Measurements from ENCODE around the gene GRP.
A peak's percentile ranks its signal among the peaks of the same experiment; 100 is the strongest.
"Not testable (repeated sequence)": the region's sequence is repeated elsewhere in the genome, so short reads cannot be mapped to it uniquely, and the experiment has no call there.

Gene GRP

DNA sequence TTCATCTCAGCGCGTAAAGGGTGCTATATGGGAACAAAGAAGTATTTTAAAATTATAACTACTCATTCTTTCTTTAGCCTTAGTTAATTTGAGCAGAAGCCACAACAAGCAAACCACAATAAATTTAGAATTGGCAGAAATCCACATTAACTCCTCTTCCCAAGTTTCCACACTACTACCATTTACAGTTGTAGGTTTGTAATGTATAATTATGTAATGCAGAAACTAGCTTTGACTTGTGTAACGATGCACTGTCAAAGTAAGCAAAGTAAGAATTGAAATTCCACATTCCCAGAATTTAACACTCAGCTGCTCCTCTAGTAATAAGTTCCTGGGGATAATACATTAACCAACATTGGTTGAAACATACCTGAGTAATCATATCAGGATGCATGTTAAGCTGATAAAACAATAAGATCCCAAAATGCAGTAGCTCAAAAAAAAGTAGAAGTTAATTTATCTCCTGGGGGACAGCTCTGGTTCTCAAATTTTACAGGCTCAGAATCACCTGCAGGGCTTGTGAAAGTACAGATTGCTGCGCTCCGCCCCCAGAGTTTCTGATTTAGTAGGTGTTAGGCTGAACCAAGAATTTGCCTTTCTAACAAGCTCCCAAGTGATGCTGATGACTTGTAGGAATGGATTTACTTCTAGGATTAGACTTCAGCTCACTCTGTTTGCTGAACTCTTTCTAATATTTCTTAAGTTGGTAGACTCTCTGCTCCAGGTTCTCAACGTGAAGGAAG, 9.9 kb downstream of the GRP start:
- no peak for DNase-seq

GRCh38 chr18:59231114-59231513, 11.2 kb downstream of the GRP start:
- DNase-seq: no peak

DNA sequence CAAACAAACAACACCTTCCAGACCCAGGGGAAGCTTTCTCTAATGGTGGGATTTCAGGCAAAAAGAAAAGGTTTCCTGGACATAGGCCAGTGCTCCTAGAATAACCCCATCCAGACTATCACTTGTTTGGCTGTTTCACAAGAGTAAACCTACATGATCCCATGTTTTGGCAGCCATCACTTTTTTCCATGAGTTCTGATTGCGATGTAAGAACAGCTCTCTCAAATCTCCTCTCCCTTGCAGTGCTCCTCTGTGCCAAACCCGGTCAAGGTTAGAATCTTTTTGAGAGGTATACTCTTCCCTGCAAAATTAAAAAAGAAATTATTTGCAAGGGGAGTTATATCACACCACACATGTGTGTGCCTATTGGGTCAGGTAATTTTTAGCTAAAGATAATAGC, 11.9 kb downstream of the GRP start:
- no peak for DNase-seq

- DNase-seq: peak in 1 of 2 experiments; percentile 7
These were observed 12.5 kb downstream of the GRP start for GRCh38 chr18:59232309-59233016.

- DNase-seq: no peak
These were observed 13.1 kb downstream of the GRP start for GRCh38 chr18:59233017-59233410.

DNA sequence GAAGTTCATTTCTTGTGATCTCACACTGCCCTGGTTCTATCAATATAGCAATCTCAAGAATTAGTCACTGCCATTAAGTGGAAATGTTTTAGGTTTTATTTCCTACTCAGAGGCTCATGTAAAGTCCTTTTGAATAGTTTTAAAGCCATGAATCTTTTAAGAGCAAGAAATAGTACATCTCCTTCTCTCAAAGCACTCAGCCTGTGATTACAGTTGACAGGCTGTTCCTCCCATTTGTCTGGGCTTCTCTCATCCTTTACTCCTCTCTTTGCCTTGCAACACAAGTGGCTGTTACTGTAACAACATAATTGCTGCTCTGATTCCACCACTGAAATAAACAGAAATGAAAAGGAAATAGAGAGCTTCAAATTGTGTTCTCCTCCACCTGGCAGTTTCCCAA, 18.4 kb downstream of the GRP start:
- peak in 1 of 2 experiments; percentile 48 for DNase-seq

DNA sequence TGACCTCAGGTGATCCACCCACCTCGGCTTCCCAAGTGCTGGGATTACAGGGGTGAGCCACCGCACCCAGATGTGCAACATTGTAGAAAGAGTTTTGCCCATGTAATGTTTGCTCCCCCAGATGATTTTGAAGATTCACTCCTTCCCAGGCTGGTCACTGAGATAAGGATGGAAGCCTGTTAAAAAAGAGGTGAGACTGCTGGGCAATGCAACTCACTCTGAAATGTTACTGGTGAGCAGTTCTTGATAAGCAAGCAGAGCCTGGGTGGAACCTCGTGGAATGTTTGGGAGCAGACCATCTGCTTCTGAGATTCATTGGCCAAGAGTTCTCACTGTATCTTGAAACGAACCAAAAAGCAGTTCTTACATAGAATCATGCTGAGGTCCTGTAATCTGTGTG, 19.7 kb downstream of the GRP start:
- no peak for DNase-seq

GRCh38 chr18:59242906-59243305, 22.9 kb downstream of the GRP start:
- no peak for DNase-seq

GRCh38 chr18:59246796-59247195, 26.8 kb downstream of the GRP start:
- DNase-seq: no peak

DNA sequence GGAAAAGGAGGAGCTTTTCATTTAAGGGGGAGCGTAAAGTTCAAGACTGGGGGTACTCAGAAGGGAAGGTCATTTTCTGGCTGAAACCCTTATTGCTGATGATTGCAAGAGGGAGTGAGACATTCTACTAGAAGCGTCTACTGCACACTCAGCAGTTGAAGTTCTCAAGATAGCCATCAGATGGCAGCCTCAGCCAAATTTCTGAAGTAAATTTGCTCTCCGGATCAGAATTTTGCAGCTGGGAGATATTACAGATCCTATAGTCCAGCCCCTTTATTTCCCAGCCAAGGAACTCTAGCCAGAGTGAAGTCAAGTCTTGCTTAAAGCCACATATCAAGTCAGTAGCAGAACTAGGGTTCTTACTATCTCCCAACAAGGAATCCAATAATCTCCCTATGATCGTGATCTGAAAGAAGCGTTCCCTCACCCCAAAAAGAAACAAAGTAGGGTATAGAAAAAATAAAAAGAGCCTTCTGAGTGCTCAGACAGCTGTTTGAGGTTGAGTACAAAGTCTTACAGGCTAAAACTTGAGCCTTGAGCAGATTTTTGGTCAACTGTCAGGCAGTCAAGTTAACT, 29.3 kb downstream of the GRP start:
- DNase-seq: peak; percentile 65 to 85

DNA sequence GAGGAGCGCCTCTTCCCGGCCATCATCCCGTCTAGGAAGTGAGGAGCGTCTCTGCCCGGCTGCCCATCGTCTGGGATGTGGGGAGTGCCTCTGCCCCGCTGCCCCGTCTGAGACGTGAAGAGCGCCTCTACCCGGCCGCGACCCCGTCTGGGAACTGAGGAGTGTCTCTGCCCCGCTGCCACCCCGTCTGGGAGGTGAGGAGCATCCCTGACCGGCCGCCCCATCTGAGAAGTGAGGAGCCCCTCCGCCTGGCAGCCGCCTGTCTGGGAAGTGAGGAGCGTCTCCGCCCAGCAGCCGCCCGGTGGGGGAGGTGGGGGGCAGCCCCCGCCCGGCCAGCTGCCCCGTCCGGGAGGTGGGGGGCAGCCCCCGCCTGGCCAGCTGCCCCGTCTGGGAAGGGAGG, 35.5 kb downstream of the GRP start:
- DNase-seq: not testable (repeated sequence)

DNA sequence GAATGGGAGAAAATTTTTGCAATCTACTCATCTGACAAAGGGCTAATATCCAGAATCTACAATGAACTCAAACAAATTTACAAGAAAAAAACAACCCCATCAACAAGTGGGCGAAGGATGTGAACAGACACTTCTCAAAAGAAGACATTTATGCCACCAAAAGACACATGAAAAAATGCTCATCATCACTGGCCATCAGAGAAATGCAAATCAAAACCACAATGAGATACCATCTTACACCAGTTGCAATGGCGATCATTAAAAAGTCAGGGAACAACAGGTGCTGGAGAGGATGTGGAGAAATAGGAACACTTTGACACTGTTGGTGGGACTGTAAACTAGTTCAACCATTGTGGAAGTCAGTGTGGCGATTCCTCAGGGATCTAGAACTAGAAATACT, 41.9 kb downstream of the GRP start:
- not testable (repeated sequence) for DNase-seq

DNA sequence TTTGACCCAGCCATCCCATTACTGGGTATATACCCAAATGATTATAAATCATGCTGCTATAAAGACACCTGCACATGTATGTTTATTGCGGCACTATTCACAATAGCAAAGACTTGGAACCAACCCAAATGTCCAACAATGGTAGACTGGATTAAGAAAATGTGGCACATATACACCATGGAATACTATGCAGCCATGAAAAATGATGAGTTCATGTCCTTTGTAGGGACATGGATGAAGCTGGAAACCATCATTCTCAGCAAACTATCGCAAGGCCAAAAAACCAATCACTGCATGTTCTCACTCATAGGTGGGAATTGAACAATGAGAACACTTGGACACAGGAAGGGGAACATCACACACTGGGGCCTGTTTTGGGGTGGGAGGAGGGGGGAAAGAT, 42.3 kb downstream of the GRP start:
- not testable (repeated sequence) for DNase-seq

DNA sequence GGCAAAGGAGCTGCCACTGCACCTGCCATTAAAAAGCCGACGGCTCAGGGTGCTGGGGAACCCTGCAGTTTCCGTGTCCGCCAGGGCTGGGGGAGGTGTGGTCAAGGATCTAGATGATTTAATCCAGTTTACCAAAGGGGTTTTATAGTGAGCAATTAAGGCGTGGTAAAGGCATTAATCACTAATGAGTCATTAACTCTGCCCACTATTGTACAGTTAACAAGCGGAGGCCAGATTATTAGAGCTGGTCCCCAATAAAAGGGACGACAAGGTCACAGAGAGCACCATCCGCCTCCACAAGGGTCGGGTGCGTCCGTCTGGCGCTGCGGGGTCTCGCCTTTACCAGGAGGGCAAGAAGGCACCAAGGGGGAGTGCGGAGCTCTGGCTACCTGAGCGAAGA, 43.7 kb downstream of the GRP start:
- peak in 1 of 2 experiments; percentile 1 for DNase-seq

GRCh38 chr18:59264121-59264571, 44.2 kb downstream of the GRP start:
- DNase-seq: no peak

GRCh38 chr18:59264651-59265245, 44.8 kb downstream of the GRP start:
- DNase-seq: peak in 1 of 2 experiments; percentile 32

DNA sequence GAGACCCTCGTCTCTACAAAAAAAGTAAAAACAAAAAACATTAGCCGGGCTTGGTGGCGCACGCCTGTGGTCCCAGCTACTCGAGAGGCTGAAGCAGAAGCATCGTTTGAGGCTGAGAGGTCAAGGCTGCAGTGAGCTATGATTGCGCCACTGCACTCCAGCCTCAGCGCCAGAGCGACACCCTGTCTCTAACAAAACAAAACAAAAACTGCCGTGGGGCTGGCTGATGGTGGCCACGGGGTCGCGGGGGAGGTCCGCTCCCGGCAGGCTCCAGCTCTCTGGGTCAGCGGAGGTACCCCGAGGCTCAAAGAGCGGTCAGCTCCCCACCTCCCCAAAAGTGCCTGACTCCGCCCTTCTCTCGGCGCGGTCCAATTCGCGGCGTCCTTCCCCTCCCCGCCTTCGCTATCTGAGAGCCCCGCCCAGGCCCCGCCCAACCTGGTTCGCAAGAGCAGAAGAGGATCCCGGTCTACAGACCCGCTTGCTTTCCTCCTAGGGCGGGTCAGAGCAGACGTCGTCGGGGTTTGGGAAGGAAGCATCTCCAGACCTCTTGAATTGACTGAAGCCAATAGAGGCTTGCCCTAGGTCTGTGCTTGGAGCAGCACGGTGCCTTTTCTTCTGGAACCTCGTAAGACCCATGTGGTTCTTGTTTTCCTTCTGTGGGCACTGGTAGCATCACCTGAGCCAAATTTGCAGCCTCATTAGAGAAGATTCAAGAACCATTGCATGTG, 45.5 kb downstream of the GRP start:
- DNase-seq: peak; percentile 41 to 49

- DNase-seq: no peak
These were observed 46.0 kb downstream of the GRP start for GRCh38 chr18:59265974-59266369.

- DNase-seq: no peak
These were observed 46.5 kb downstream of the GRP start for GRCh38 chr18:59266459-59266858.

GRCh38 chr18:59266886-59267502, 47.0 kb downstream of the GRP start:
- no peak for DNase-seq

DNA sequence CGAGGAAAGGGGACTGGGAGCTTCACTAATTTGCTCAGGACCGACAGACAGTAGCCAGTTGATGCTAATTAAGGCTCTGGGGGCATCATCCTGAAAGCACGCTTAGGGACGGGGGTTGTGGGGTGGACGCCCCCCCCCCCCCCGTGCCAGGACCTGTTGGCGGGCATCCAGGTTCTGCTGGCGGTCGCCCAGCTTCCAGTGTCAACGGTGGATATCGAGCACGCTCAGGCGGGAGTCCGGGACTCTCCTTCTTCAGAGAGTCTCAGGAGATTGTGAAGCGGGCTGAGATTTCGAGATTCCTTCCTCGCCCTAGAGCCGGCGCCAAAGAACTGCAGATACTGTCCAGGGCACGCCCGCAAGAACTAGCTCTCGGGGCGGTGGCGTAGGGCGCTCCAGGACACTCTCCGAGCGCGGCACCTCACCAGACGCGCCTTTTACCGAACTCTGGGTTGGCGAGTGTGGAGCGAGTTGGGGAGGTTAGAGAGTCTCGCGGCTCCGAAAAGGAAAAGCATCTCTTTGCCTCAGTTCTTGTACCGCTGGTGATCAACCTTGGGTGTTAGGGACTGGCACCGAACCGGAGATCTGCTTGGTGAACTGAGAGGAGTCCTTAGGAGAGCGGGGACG, 47.7 kb downstream of the GRP start:
- peak in 1 of 2 experiments; percentile 22 for DNase-seq

- DNase-seq: no peak
These were observed 48.3 kb downstream of the GRP start for GRCh38 chr18:59268127-59268720.

All from NCI-H524 (cell line).